Lower leg skin (tissue), 3 donors: ENCODE results near the gene GALNT18.

Experiments used
- POLR2A ChIP-seq, 2 donors: fragments of 450-650 bp; IDR thresholded peaks; one replicate each; pipeline ENCODE4 v1.6.1; 2016 to 2017; ENCODE audit warnings: antibody characterized with exemption in 2 of 2, mild to moderate bottlenecking in 1 of 2, moderate library complexity in 1 of 2
- TF ChIP-seq, protein P1 (sequence below), 3 donors: fragments of 450-650 bp; IDR thresholded peaks; one replicate each; pipeline ENCODE4 v1.5.1; 2016; ENCODE audit warnings: antibody characterized with exemption in 3 of 3, mild to moderate bottlenecking in 3 of 3, moderate library complexity in 2 of 3

DNA sequence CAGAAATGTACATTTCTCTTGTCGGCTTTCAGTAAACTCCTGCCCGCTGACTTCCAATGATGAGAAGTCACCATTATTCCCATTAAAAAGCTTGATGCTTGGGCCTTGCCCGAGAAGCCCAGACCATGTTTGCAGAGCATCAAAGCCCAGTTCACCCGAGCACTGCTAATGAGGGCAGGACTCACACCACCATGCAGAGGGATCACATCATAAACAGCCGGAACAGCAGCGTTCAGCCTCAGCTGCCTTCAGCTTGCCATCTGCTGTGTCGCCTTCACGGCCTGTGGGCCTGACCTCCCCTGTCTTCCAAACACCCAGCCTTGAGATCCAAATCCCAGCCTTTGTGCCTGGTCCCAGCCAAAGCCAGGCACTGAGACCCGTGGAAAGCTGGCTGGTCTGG lies 163.3 kb downstream of the GALNT18 start:
- TF ChIP-seq, protein P1, sequence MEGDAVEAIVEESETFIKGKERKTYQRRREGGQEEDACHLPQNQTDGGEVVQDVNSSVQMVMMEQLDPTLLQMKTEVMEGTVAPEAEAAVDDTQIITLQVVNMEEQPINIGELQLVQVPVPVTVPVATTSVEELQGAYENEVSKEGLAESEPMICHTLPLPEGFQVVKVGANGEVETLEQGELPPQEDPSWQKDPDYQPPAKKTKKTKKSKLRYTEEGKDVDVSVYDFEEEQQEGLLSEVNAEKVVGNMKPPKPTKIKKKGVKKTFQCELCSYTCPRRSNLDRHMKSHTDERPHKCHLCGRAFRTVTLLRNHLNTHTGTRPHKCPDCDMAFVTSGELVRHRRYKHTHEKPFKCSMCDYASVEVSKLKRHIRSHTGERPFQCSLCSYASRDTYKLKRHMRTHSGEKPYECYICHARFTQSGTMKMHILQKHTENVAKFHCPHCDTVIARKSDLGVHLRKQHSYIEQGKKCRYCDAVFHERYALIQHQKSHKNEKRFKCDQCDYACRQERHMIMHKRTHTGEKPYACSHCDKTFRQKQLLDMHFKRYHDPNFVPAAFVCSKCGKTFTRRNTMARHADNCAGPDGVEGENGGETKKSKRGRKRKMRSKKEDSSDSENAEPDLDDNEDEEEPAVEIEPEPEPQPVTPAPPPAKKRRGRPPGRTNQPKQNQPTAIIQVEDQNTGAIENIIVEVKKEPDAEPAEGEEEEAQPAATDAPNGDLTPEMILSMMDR (IDR thresholded peaks at IDR 0.05) = no peak
- no peak for TF ChIP-seq POLR2A (IDR thresholded peaks at IDR 0.05)
